Measurements from ENCODE around the gene CLP1.

Gene CLP1

DNA sequence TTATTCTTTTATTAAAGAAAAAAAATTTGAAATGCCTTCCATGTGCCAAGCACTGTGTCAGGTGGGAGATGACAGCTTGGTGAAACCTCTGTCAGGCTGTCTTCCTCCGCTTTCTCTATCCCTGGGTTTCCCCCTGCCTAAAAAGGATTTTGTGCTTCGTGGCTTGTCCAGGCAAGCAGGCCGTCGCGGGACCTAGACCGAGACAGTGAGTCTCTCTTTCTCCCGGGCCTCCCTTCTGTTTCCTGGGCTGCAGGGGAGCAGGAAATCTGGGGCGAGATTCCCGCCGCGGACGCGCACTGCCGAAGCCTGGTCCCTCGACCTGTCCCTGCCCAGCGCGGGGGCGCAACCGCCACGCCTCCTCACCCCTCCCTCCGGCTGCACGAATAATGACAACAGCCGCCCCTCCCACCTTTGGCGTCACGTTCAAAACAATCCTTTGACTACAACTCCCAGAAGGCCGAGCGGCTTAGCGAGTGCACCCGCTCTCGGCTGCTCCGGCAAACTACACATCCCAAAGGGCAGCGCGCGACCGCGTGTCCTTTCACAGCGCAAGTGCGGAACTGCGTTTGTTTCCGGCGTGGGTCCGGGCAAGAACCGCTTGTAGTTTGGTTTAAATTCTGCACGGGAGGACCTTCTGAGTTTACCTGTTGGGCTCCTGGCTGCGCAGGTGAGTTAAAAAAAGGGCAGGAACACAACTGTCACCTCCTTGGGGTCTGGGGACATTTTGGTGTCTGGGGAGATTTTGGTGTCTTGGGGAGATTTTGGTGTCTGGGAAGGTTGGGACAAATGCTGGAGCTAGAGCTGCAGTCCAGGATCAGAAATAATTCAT is at the start of gene CLP1:
TSS of gene CLP1 (plus strand) at position 569 of the 829 bp plus-strand sequence. CDS start 1,715 bp downstream, outside the sequence.
- peak; percentile 97 for DNase-seq

DNA sequence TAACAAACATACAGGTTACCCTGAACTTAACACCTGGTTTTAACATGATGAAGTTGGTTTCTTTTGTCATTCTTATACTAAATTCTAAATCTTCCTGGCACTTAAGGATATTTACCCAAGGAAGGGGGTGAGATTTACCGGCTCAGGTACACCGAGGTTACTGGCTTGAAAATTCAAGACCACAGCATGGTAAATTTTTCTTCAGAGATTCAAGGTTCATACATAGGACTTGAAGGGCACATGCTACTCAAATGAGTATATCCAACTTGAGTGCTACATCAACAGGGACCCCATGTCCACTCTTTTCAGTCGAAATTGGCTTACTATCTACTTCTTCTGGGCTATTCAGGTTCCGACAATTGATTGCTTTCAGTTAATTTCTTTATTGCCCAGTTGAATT is 47.4 kb upstream of the CLP1 start:
- no peak for DNase-seq

DNA sequence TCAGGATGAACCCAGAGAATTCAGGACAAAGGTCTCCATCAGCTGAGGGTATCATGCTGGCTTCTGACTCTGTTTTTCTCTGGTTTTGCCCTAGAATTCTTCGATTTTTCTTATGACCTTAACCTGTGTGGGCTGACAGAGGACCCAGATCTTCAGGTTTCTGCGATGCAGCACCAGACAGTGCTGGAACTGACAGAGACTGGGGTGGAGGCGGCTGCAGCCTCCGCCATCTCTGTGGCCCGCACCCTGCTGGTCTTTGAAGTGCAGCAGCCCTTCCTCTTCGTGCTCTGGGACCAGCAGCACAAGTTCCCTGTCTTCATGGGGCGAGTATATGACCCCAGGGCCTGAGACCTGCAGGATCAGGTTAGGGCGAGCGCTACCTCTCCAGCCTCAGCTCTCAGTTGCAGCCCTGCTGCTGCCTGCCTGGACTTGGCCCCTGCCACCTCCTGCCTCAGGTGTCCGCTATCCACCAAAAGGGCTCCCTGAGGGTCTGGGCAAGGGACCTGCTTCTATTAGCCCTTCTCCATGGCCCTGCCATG is 43.3 kb upstream of the CLP1 start:
- no peak for DNase-seq

DNA sequence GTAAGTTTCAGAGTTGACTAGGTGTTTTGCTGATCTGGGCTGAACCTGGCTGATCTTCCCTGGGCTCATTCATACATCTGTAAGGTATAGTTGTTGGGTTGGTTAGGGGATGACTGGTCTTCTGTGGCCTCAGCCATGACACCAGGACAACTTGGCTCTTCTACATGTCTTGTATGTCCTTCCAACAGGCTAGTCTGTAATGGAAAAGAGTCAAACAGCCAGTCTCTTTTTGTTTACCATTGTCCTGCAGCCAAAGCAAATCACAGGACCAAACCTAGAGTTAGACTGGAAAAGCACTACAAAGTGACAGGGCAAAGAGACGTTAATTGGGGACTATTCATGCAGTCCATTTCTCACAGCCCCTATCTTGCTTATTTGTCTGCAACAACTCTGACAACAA is 42.3 kb upstream of the CLP1 start:
- DNase-seq: no peak

DNA sequence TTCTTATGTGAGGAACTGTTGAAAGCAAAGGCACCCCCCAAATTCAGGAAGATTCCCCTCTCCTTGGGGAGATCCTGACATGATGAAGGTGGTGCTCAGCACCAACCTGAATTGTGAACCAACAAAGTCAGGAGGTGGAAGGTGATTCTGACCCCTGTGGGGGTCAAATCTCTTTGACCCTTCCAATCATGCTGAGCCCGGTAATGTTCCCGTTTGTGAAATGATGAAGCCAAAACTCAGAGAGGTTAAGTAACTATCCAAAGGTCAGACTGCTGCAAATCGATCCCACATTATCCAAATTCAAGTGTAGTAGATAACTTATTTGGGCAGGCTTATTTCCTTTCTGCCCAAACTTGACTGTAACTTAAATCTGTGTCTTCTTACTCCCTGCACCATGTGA is 41.0 kb upstream of the CLP1 start:
- DNase-seq: no peak

DNA sequence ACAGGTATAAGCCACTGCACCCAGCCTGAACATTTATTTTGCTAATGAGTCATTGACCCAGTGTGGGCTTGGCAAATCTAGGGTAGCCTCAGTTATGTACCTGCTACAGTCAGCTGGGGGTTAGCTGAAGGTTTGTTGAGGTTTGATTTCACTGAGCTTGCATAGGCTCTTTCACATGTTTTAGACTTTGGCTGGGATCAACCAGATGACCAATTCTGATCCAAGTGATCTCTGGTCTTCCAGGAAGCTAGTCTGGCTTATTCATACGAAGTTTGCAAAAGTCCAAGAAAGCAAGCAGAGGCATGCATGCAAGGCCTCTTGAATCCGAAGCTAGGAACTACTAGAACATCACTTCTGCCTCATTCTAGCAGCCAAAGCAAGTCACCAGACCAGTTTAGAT is 39.1 kb upstream of the CLP1 start:
- DNase-seq: no peak

DNA sequence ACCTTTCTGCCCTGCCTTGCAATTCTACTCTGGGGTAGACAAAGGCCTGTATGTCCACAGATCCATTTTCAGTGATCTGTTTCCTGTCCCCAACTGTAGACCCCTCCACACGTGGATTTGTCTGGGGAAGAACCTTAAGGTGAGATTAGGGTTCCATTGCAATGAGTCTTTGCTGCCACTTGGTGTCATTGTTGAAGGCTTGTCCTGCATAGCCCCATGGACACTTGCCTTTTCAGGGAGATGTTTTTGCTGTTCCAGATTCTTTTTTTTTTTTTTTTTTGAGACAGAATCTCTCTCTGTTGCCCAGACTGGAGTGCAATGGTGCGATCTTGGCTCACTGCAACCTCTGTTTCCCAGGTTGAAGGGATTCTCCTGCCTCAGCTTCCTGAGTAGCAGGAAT is 38.2 kb upstream of the CLP1 start:
- no peak for DNase-seq

DNA sequence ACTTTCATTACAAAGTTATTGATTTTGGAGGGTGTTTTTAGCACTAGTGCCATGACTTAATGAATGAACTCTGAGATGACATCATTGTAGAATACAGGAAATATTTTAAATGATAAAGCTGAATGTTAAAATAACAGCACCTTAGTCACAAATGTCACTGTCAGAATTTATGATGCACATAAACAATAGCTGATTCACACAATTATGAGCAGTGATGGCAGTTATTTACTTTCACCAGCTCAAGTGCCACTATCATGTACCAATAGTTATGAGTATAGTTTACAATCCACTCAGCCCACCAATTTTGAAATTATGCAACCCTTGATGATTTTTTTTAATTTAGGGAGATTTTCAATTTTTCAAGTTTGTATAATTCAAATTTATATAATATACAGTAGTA is 37.1 kb upstream of the CLP1 start:
- no peak for DNase-seq

DNA sequence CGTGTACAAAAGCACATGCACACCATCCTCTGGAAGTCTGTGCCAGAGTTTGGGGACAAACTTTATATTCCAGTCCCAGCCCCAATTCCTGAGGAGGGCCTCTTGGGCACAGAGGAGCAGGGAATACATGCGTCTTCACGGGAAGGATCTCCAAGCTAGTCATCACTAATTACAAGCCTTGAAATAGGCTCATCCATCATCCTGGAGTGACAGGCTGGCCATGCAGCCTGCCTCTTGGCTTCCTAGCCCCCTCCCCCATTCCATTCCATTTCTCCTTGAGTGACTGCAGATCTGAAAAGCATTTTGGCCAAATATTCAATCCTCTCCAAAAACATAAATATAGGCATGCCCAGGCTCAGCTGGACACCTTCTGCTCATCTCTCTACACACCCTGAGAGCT is 35.3 kb upstream of the CLP1 start:
- no peak for DNase-seq

DNA sequence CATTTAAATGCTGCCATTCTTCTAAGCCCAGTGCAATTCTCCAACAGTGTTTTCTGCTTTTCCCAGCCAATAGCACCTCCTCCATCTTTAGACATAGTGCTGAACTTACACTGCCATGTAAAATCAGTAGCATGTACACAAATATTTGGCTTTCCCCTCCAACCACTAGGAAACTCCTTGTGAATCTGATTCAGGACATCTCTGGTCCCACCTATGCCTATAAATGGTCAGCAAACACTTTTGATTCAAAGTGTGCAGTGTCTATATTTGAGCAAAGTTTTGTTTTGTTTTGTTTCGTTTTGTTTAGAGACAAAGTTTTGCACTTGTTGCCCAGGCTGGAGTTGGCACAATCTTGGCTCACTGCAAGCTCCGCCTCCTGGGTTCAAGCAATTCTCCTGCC is 32.7 kb upstream of the CLP1 start:
- no peak for DNase-seq

DNA sequence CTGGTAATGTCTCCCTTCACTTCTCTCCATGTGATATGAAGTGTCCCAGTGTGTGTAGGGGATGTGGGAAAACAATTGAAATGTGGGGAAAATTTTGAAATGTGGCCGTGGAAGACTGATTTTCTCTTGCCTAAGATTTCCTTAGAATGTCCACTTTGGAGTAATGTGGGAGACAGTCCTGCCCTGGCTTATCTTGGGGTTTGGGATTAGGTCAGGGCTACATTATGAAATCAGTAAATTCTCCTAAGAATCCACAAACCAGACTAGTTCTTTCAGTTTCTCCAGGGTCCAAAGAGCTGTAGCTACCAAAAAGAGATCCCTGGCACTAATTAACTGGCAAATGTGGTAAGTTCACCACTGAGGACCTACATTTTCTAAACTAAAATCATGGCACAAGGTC is 30.7 kb upstream of the CLP1 start:
- DNase-seq: no peak

DNA sequence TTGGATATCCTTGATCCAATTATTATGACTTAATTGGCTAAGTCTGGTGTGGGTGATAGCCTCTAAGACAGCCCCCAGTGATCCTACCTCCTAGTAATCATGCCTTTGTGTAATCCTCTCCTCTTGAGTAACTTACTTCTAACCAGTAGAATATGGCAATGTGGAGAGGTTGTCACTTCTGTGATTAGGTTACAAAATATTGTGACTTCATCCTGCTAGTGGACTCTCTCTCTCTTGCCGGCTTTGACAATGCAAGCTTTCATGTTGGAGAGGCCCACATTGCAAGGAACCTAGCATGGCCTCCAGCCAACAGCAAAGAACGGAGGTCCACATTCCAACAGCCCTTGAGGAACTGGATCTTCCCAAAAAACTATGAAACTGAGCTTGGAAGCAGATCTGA is 27.4 kb upstream of the CLP1 start:
- DNase-seq: no peak

DNA sequence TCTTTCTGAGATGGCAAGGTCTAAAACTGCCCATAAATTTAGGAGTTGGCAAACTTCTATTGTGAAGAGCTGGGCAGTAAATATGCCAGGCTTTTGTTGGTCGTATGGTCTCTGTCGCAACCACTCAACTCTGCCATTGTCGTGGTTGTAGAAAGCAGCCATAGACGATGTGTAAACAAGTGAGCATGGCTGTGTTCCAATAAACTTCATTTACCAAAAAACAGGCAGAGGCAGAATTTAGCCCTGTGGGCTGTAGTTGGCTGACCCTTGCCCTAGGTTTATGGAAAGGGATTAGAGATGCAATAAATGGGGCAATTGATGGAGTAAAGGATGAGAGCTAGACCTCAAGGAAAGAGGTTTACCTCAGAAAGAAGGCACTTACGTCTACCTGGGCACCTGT is 25.4 kb upstream of the CLP1 start:
- DNase-seq: no peak

DNA sequence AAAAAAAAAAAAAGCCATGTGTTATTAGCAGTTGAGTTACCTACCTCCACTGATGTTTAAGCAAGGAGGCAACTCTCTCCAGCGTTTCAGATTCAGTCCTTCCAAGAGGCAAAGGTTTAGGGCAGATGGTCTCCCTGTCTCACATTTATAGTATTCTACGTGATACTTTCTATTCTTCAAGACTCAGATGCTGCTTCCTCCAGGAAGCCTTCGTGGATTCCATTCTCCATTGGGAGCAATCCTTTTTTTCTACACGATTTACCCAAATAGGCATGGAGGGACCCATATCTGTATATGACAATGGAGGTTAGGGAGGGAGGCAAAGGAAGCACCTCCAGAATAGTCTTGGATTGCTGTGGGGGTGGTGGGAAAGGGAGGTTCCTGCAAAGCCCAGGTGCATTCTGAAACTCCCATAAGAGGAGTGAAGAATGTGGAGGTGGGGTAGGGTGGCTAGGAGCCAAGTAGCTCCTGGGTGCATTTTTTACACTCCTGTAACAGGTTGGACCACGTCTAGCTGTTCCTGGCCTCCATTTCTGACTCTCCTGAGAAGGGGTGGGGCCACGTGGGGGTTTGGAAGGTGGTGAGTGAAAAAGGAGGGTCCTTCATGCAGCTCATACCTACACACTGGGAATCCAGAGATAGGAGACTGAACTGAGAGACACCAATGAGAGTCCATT is 24.0 kb upstream of the CLP1 start:
- no peak for DNase-seq

DNA sequence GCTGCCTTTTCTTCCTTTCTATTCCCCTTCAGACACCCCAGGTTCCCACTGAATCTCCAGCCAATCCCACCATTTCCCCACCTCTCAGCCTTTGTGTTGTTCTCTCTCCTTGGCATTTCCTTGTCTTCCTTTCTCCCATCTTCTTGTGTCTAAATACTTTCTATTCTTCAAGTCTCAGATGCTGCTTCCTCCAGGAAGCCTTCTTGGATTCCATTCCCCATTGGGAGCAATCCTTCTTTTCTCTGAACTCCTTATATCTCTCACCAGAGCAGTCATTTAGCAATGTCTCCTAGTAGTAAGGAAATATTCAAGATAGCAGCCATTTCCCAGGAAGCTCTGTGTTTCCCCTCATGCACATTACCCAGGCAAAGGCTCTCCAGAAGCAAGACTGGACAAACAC is 23.3 kb upstream of the CLP1 start:
- DNase-seq: no peak

DNA sequence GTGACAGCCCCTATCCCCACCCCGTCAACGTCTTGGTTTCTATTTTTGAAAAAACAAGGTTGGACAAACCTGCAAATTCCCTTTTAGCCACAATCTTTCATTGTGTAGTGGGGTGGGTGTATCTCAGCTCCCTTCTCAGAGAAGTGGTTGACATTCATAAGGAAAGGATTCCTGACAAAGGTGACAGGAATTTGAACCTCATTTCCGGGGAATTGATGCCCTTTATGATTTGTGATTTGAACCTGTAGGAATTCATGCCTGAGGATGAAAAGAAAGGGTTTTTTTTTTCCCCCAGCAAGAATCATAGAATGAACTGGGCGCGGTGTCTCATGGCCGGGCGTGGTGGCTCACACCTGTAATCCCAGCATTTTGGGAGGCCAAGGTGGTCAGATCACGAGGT is 22.3 kb upstream of the CLP1 start:
- no peak for DNase-seq

DNA sequence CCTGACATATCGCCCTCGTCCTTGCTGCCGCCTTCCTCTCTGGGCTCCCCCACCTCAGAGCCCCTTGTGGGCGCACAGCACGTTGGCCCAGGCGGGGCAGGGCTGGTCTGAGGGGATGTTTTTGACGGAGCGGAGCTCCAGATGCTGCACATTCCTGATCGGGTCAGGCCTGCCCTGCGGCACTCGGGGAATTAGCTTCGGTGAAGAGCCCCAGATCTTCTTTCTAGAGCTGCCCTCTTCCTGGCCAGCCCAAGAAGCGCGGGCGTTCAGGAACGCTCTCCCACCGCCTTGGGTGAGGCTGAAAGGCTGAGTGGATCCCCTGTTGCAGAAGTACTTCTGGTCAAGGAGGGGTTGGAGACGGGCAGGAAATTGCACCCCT is 19.9 kb upstream of the CLP1 start:
- DNase-seq: no peak

DNA sequence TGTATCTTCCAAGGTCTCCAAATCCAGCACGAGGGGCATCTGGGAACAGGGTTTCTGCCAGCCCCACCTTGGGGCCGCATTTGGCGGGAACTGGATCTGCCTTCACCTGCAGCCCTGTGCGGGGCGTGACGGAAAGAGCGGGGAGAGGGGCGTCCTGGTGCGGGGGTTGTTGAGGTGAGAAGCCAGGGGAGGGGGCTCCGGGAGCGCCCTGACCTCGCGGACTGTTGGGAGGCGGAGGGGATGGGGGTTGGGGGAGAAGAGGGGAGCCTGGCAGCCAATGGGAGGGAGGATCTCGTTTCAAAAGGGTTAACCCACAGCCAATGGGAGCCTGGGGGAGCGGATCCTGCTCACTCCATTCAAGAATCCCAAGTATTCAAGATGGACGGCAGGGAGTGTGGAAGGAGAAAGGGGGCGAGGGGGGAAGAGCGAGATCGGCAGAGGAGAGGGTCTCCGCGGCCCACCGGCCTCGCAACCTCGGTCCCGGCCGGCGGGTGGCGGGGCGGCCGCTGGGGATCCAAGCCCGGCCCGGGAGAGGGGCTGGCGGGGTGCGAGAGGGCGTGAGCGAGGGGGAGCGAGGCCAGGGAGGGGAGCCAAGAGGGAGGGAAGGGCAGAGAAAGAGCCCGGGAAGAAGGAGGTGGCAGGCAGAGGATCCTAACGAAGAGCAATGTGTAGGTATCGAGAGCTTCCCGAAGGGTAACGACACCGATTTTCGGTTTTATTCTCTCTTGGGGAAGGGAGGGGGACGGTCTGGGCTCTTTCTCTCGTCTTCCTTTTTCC is 19.4 kb upstream of the CLP1 start:
- DNase-seq: no peak

DNA sequence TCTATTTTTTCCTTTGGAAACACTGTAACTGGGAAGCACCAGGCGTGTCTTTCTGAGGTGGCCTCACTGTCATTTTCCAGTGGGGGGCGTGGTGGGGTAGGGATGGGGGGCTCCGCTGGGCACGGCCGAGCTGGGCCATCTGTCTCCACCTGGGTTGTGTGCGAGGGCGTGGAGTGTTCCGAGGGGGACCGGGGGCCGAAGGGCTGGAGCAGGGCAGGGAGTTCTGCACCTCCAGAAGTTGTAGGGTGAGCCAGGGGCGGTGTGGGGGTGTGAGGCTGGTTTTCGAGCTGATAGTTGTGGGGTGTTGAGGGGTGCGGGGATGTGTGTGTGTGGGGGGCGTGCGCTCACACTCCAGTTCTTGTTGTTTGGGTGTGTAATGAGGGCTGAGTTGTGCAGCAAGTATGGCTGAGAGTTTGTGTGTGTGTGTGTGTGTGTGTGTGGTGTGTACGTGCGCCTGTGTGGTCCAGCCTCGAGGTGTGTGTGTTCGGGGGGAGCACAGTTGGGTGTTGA is 18.7 kb upstream of the CLP1 start:
- no peak for DNase-seq

DNA sequence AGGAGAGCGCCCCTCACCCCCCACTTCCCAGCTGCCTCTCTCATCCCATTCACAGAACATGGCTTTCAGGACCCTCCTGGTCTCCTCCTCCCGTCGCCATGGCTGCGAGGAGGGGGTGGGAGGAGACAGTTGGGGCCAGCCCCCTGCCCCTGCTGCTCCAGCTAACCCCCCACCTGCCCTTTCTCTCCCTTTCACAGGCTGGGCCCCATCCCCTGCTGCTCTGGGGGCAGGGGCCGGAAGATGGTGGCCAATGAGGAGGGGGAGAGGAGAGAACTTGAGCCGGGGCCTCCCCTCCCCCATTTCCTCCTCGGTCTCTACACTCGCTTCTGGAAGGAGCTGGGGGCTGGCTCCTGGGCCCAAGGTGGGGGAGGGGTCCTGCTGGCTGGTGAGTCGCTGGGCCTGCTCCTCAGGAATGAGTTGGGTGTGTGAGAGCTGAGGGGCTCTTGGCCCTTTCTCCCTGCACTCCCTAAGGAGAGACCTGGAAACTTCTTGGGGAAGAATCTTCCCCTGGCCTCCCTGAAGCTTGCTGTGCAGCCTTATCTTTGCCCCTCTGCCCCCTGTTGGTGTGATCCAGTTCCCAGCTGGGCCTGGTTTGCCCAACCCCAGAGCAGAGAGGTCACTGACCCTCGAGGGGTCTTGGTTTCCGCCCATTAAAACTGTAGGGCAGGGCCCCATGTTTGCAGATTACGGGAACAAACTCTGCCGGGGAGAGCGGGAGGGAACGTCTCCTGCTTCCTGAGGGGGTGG is 18.1 kb upstream of the CLP1 start:
- DNase-seq: no peak

DNA sequence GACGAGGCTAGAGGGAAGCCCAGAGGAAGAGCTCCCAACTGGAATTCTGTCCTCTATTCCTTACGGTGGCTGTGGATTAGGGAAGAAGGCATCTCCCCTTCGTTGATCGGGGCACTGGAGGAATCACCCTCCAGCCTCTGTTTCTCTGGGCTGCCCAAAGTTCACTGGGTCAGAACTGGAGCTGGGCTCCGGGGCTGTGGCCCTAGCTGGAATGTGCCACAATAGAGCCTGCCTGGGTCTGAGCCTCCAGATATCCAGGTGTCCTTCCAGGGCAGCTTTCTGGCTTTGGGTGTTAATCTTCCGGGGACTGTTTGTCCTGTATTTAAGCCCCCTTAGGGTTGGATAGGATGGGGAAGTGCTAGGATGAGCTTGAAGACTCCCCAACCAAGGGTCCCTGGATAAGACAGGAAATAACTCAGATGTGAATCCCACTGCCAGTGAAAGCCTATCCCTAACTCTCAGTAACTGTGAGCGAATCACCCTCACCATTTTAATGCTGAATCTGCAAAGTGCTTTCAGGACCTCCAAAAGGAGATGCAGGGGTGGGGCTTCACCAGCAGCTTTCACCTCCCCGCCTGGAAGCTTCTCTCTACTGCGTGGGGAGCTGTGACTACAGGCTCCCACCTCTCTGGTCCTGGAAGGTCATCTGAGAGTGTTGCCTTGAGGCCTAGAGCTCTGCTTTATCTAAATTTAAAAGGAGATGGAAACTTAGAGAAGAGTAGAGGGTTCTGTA is 17.3 kb upstream of the CLP1 start:
- DNase-seq: no peak
